GM10248 (cell line): Measurements from ENCODE around the gene BANP.
"Not testable (repeated sequence)": the region's sequence is repeated elsewhere in the genome, so short reads cannot be mapped to it uniquely, and the experiment has no call there.

Source experiments
- CTCF ChIA-PET: fragments of 300-600 bp; sonication (Branson Sonifier 250); formaldehyde crosslinking; extraction: SDS; loops from one replicate; lab custom pipeline; 2021; ENCODE audit warnings: antibody characterized with exemption; lab: Yijun Ruan, JAX
- POLR2A ChIA-PET: fragments of 350-650 bp; sonication (Branson Sonifier 250); formaldehyde crosslinking; extraction: SDS; loops from one replicate; lab custom pipeline; 2020; ENCODE audit warnings: antibody characterized with exemption; lab: Yijun Ruan, JAX
- DNase-seq: peaks from one replicate; pipeline ENCODE4 v3.0.0; 2012; ENCODE audit errors: extremely low spot score
- TF ChIP-seq, protein P1 (sequence below): IDR thresholded peaks from 2 replicates; pipeline ENCODE4 v1.5.1; 2012; ENCODE audit warnings: mild to moderate bottlenecking, low read depth; ENCODE audit errors: extremely low read depth, missing control alignments, control extremely low read depth

BANP gene

DNA sequence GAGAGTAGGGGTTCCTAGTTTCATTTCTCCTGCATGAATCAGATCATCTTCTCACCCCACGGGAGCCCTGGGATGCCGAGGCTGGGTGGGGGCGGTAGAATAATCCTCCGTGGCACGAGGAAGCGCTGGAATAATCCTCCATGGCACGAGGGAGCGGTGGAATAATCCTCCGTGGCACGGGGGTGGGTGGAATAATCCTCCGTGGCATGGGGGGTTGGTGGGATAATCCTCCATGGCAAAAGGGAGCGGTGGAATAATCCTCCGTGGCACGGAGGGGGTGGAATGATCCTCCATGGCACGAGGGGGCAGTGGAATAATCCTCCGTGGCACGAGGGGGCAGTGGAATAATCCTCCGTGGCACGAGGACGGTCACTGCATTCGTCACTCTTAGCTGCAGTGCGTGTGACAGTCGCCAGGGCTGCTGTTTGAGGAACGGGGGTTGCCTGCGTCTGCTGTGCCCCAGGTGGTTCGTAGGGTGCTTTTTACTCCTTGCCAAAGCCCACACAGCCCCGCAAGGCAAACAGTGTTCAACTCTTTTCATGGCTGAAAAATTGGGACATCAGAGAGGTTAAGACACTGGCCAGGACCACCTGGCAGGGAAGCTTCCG is 152.5 kb downstream of the BANP start:
- TF ChIP-seq, protein P1, sequence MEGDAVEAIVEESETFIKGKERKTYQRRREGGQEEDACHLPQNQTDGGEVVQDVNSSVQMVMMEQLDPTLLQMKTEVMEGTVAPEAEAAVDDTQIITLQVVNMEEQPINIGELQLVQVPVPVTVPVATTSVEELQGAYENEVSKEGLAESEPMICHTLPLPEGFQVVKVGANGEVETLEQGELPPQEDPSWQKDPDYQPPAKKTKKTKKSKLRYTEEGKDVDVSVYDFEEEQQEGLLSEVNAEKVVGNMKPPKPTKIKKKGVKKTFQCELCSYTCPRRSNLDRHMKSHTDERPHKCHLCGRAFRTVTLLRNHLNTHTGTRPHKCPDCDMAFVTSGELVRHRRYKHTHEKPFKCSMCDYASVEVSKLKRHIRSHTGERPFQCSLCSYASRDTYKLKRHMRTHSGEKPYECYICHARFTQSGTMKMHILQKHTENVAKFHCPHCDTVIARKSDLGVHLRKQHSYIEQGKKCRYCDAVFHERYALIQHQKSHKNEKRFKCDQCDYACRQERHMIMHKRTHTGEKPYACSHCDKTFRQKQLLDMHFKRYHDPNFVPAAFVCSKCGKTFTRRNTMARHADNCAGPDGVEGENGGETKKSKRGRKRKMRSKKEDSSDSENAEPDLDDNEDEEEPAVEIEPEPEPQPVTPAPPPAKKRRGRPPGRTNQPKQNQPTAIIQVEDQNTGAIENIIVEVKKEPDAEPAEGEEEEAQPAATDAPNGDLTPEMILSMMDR: no peak
- CTCF ChIA-PET: no interaction called here
- POLR2A ChIA-PET: interaction anchor here (0.7 kb wide), 1 partner anchor 9 kb away, joined by 3 read pairs; no protein-coding TSS in a partner anchor
- DNase-seq: no peak

DNA sequence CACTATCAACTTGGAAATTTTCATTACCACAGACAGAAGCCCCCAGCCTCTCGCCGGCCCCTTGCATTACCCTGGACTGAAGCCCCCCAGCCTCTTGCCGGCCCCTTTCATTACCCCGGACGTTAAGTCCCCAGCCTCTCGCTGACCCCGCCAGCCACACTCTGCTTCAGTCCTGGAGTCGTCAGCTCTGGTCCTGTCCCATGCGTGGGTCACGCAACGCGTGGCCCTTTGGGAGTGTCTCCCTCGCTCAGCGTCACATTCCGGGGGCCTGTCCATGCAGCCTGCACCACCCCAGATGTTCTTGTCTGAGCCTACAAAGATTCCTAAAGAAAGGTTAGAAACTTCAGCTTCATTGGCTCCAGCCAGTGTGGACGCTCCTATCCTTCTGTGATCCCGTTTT is 153.1 kb downstream of the BANP start:
- POLR2A ChIA-PET, CTCF ChIA-PET, DNase-seq: not testable (repeated sequence)

DNA sequence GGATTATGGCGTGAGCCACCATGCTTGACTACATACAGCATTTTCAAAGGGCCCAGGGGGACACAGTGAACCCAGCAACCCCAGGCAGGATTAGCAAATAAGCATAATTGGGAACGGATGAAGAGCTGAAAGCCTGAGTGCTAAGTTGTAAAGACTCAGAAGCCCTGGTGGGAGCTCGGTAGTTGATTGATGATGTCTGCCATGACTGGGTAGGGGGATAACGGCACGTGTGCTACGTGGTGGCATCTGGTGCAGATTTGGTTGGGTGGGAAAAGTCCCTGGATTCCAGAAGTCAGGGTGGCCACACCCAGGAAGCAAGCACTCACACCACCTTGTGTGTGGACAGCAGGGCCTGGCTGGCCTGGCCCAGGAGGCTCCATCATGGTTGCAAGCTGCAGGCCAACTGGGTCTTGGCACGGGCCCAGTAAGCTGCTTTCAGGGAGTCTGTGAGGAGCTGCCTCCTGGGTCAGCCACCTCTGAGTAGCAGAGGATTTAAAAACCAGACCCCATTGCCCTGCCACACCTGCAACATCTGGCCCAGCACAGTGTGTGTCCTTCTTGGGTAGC is 154.4 kb downstream of the BANP start:
- POLR2A ChIA-PET, CTCF ChIA-PET, DNase-seq: not testable (repeated sequence)

DNA sequence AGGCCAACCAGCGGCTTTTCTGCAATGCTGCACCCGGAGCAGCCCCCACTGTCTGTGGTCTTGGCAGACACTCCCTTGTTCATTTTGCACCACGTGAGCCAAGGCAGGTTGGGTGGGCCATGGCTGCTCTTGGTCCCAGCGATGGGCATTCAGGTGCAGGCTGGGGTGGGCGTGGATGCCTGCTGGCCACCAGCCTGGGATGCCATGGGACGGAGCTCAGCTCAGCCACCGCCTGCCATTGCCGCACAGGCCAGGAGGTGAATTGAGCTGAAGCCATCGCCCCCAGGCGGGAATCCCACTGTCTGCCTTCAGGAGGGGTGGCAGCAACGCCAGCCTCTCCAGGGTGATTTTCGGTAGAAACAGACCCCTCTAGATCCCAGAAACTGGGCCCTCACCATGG is 155.3 kb downstream of the BANP start:
- DNase-seq, POLR2A ChIA-PET, CTCF ChIA-PET: not testable (repeated sequence)

DNA sequence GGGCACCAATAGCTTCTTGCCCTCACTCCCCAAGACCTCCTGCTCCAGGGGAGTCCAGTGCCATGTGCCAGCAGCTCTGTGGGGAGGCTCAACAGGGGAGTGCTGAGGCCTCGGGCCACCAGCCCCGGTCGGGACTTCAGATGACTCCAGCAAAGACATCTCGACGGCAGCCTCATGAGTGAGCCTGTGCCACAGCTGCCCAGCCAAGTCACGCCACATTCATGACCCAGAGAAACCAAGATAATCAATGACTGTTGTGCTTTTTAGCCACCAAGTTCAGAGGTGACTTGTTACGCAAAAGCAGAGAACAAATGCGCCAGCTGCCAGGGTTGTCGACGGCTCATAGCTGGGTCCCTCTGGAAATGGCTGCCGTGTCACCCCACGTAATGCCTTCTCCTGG is 157.5 kb downstream of the BANP start:
- ChIA-PET POLR2A (no interaction called here), CTCF (no interaction called here)
- DNase-seq: no peak
- TF ChIP-seq, protein P1: no peak

DNA sequence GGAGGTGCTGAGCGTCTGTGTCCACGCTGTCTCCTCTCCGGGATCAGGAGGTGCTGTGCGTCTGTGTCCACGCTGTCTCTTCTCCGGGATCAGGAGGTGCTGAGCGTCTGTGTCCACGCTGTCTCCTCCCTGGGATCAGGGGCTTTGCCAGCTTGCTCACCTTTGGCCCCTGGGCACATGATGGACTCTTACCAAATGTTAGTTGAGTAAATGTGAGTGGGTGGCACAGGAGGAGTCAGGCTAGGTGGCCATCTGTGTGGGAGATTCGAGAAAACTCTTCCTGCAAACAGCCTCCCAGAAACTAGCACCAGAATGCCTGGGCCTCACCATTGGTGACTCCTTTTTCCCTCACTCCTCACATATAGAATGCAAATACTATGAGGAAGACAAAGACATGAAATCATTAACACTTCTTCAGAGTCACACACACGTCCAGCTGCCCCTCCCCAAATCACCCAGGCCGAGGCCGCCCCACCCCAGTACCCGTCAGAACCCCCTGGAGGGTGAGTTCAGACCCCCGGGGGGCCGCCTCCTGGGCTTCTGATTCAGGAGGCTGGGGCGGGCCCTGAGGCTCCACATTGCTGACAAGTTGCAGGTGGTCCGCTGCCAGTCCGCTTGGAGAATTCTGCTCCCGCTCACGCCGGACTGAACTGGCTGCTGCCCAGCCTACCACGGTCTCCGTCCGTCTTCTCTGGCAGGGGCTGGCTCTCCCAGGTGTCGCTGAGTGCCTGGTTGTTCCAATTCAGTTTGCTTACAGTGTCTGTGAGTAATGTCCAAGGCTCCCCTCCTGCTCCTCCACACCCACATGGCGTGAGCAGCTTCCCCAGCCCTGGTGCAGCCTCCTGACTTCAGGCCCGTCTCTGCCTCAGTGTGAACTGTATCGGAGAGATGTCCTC is 158.7 kb downstream of the BANP start:
- POLR2A ChIA-PET, DNase-seq, CTCF ChIA-PET: not testable (repeated sequence)

DNA sequence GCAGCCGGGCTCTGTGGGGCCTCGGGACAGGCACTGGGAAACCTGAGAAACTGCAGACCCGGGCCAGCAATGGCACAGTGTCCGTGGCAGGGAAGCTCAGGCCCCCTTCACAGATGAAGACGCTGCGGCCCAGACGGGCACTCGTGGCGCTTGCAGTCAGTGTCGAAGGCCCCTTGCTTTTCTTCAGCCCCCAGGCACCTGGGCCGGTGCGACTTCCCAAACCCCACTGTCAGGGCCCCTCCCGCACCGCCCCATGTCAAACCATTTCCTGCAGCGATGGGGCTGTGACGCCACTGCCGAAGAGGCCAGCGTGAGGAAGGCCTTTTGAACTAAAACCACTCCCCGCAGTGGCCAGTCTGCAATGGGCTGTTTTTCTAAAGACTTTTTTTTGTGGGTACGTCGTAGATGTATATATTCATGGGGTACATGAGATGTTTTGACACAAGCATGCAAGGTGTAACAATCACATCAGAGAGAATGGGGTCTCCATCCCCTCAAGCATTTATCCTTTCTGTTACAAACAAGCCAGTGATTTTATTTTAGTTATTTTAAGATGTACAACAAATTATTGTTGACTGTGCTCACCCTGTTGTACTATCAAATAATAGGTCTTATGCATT is 159.8 kb downstream of the BANP start:
- DNase-seq, CTCF ChIA-PET, POLR2A ChIA-PET: not testable (repeated sequence)

DNA sequence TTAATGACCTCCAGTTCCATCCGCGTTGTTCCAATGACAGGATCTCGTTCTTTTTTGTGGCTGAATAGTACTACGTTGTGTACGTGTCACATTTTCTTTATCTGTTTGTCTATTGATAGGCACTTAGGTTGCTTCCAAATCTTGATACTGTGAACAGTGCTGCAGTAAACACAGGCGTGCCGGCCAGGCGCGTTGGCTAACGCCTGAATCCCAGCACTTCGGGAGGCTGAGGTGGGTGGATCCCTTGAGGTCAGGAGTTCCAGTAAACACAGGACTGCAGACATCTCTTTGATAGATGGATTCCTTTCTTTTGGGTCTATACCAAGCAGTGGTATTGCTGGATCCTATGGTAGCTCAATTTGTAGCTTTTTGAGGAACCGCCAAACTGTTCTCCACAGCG is 160.7 kb downstream of the BANP start:
- DNase-seq, CTCF ChIA-PET: not testable (repeated sequence)
- POLR2A ChIA-PET: interaction anchor here (0.6 kb wide), 1 partner anchor 9 kb away, joined by 3 read pairs; no protein-coding TSS in a partner anchor

DNA sequence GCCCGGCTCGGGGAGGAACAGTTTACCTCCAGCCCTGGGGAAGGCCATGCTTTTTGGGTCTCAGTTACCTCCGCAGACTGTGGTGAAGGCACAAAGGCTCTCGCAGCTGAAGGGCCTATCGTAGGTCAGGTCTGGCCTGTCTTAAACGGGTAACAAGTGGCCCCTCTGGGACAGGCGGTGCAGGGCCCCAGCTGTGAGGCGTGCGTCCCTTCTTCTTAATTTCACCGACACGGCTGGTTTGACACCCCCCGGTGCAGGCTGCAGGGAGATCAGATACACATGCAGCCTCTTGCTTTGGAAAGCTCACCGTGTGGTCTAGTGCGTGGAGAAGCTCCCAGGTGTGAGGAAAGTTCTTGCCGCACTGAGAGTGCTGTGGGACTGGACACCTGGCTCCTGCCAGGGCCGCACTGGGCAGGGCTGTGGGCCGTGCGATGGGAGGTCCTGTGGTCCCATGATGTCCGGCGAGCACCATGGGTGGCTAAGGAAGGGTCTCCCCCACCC is 162.4 kb downstream of the BANP start:
- POLR2A ChIA-PET: no interaction called here
- TF ChIP-seq, protein P1: no peak
- CTCF ChIA-PET: no interaction called here
- no peak for DNase-seq

DNA sequence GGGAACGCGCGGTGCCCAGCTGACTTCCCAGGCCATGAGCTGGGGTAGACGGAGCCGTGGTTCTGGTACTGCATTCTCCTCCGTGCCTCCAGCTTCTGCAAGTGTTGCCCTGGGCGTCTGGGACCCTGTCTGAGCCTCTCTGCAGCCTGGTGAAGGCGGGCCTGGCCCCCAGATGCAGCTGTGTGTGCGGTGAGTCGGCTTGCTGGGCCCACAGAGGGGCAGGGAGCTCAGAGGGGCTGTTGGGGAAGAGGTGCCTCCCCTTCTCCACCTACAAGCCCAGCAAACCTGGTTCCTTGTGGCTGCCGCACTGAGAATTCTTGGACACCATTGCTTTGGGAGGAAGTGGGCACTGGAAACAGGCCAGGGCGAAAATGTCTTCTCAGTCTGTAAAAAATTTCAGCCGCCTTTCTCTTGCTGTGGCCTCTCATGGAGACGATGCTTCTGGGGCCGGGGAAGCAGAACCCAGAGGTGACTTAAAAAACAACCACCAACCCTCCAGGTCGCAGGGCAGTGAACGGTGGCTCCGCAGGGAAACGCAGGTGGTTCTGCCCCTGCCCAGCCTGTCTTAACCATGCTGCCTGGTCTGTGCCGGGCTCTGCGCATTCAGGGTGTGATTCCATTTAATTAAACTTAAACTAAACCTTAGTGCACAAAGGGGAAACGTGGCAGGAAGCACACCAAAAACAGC is 163.5 kb downstream of the BANP start:
- POLR2A ChIA-PET, CTCF ChIA-PET, DNase-seq: not testable (repeated sequence)
